GM18868 (cell line): ENCODE data around the gene PCSK2.
A peak's percentile ranks its signal among the peaks of the same experiment; 100 is the strongest.

Experiments
- ATAC-seq: cut with Tn5 transposase; IDR thresholded peaks from one replicate; pipeline ENCODE4 v1.9.1; 2021; ENCODE audit warnings: mild to moderate bottlenecking, moderate library complexity; ENCODE audit not compliant: unreplicated experiment

Gene PCSK2

GRCh38 chr20:17524560-17524959 is 297.7 kb downstream of the PCSK2 start:
- ATAC-seq, result no peak

- no peak for ATAC-seq
Observed at GRCh38 chr20:17525132-17525531, 298.3 kb downstream of the PCSK2 start.

- ATAC-seq, result no peak
Observed at GRCh38 chr20:17525650-17526049, 298.8 kb downstream of the PCSK2 start.

- ATAC-seq, result no peak
Observed at GRCh38 chr20:17529586-17529985, 302.7 kb downstream of the PCSK2 start.

- ATAC-seq, result no peak
Observed at GRCh38 chr20:17530153-17530552, 303.3 kb downstream of the PCSK2 start.

- ATAC-seq, result peak; percentile 55
Observed at GRCh38 chr20:17530716-17531664, 304.1 kb downstream of the PCSK2 start, which contains the start of gene BFSP1. Gene BFSP1, minus strand, starts transcription at chr20:17531379. Its CDS starts 50 bp downstream, at chr20:17531329.

GRCh38 chr20:17531665-17532025 is 304.8 kb downstream of the PCSK2 start:
- ATAC-seq, result no peak

- ATAC-seq, result no peak
Observed at GRCh38 chr20:17533396-17533795, 306.6 kb downstream of the PCSK2 start.

GRCh38 chr20:17534077-17534476 is 307.2 kb downstream of the PCSK2 start:
- no peak for ATAC-seq
